Trophoblast cell (in vitro differentiated cells and primary cell): ENCODE measurements around the gene TLR2.

ENCODE experiments used
- DNase-seq, 2 donors: peaks; one replicate each; pipeline ENCODE4 v3.0.0-alpha.2; 2016
- H2AFZ ChIP-seq: 2 replicates; pipeline ENCODE4 v1.6.1; 2013; ENCODE audit warnings: low read length, moderate library complexity, mild to moderate bottlenecking; ENCODE audit not compliant: insufficient read depth, poor library complexity
- H2AK5ac ChIP-seq: 2 replicates; pipeline ENCODE4 v1.6.1; 2013; ENCODE audit warnings: mild to moderate bottlenecking, low read length
- H2BK120ac ChIP-seq: 2 replicates; pipeline ENCODE4 v1.6.1; 2013; ENCODE audit warnings: low read length, mild to moderate bottlenecking, moderate library complexity; ENCODE audit not compliant: insufficient read depth, poor library complexity
- H2BK12ac ChIP-seq: 2 replicates; pipeline ENCODE4 v1.6.1; 2013; ENCODE audit warnings: mild to moderate bottlenecking, low read length, moderate library complexity
- H2BK5ac ChIP-seq: 2 replicates; pipeline ENCODE4 v1.6.1; 2013; ENCODE audit warnings: low read length, low read depth, moderate library complexity, mild to moderate bottlenecking; ENCODE audit not compliant: poor library complexity
- H3K14ac ChIP-seq: 2 replicates; pipeline ENCODE4 v1.6.1; 2013; ENCODE audit warnings: mild to moderate bottlenecking, low read length
- H3K18ac ChIP-seq: 2 replicates; pipeline ENCODE4 v1.6.1; 2013; ENCODE audit warnings: mild to moderate bottlenecking, low read length
- H3K23ac ChIP-seq: 2 replicates; pipeline ENCODE4 v1.6.1; 2013; ENCODE audit warnings: low read length
- H3K27ac ChIP-seq: 2 replicates; pipeline ENCODE4 v1.5.1; 2013; ENCODE audit warnings: low read depth, mild to moderate bottlenecking, inconsistent platforms, low read length, moderate library complexity
- H3K27me3 ChIP-seq: 2 replicates; pipeline ENCODE4 v1.6.1; 2013; ENCODE audit warnings: inconsistent platforms, mild to moderate bottlenecking, low read length, moderate library complexity; ENCODE audit not compliant: insufficient read depth
- H3K36me3 ChIP-seq, 2 experiments: 1 replicate in 1 of 2; 2 replicates in 1 of 2; pipeline ENCODE4 v1.6.1; 2013; ENCODE audit warnings: low read length in 2 of 2, mild to moderate bottlenecking in 2 of 2, moderate library complexity in 1 of 2; ENCODE audit not compliant: insufficient read depth in 2 of 2, control insufficient read depth in 1 of 2
- H3K4ac ChIP-seq: 2 replicates; pipeline ENCODE4 v1.6.1; 2013; ENCODE audit warnings: low read depth, mild to moderate bottlenecking, low read length, moderate library complexity
- H3K4me1 ChIP-seq, 2 experiments: 1 replicate in 1 of 2; 2 replicates in 1 of 2; pipeline ENCODE4 v1.6.1; 2013; ENCODE audit warnings: low read length in 2 of 2, mild to moderate bottlenecking in 2 of 2, moderate library complexity in 1 of 2; ENCODE audit not compliant: insufficient read depth in 2 of 2, control insufficient read depth in 1 of 2
- H3K4me2 ChIP-seq: 2 replicates; pipeline ENCODE4 v1.6.1; 2013; ENCODE audit warnings: inconsistent platforms, mild to moderate bottlenecking, low read length, moderate library complexity
- H3K4me3 ChIP-seq: 2 replicates; pipeline ENCODE4 v1.5.1; 2013; ENCODE audit warnings: mild to moderate bottlenecking, low read depth, low read length, inconsistent platforms
- H3K79me1 ChIP-seq: one replicate; pipeline ENCODE4 v1.6.1; 2013; ENCODE audit warnings: low read length
- H3K79me2 ChIP-seq: 2 replicates; pipeline ENCODE4 v1.6.1; 2013; ENCODE audit warnings: low read length, mild to moderate bottlenecking; ENCODE audit not compliant: control insufficient read depth, insufficient read depth, poor library complexity
- H3K9ac ChIP-seq: 2 replicates; pipeline ENCODE4 v1.6.1; 2013; ENCODE audit warnings: mild to moderate bottlenecking, low read length
- H3K9me3 ChIP-seq: 2 replicates; pipeline ENCODE4 v1.6.1; 2013; ENCODE audit warnings: low read depth, mild to moderate bottlenecking, control low read depth, inconsistent platforms, low read length; ENCODE audit not compliant: insufficient read depth
- H4K12ac ChIP-seq: 2 replicates; pipeline ENCODE4 v1.6.1; 2013; ENCODE audit warnings: low read depth, mild to moderate bottlenecking, low read length, moderate library complexity
- H4K8ac ChIP-seq: 2 replicates; pipeline ENCODE4 v1.6.1; 2013; ENCODE audit warnings: low read depth, mild to moderate bottlenecking, low read length, moderate library complexity
- H4K91ac ChIP-seq: one replicate; pipeline ENCODE4 v1.6.1; 2013; ENCODE audit warnings: low read depth, mild to moderate bottlenecking, low read length, moderate library complexity
- WGBS: extraction: QIAGEN DNeasy Blood & Tissue Kit; methylation state at CpG from one replicate; pipeline ENCODE4 v1.1.7; 2013; ENCODE audit warnings: missing lambda C conversion rate; ENCODE audit not compliant: insufficient read length, insufficient coverage; ENCODE audit errors: extremely low coverage; 5-methylcytosine and 5-hydroxymethylcytosine counted together

The TLR2 gene

GRCh38 chr4:153706519-153706918 lies 22.4 kb downstream of the TLR2 start:
- H3K9ac ChIP-seq = no peak overlapping the region

GRCh38 chr4:153710681-153711080 lies 26.6 kb downstream of the TLR2 start:
- Histone ChIP-seq H3K4me3 (no peak overlapping the region), H2AFZ (no peak overlapping the region), H3K9me3 (no peaks in the 10 kb centered on the region), H4K91ac (no peak overlapping the region), H3K9ac (no peak overlapping the region), H2BK5ac (no peak overlapping the region), H3K18ac (no peak overlapping the region), H2BK120ac (no peak overlapping the region), H3K4me1 (no peaks in the 10 kb centered on the region), H3K36me3 (no peaks in the 10 kb centered on the region), H4K8ac (no peak overlapping the region), H3K27ac (no peak overlapping the region), H3K14ac (no peak overlapping the region), H3K4me2 (no peak overlapping the region), H3K23ac (no peak overlapping the region), H3K79me1 (no peaks in the 10 kb centered on the region), H4K12ac (no peak overlapping the region), H3K4ac (no peak overlapping the region), H3K79me2 (no peaks in the 10 kb centered on the region), H2BK12ac (no peak overlapping the region), H2AK5ac (no peak overlapping the region), H3K27me3 (no peaks in the 10 kb centered on the region)
- no peak for DNase-seq
- WGBS = no CpG with 5 or more reads among the region's 1 CpG

More at GRCh38 chr4:153706519-153706918, 22.4 kb downstream of the TLR2 start:
- no peak overlapping the region for H4K12ac ChIP-seq
- no peak overlapping the region for H3K4me3 ChIP-seq
- no peak overlapping the region for H4K91ac ChIP-seq
- H3K79me1 ChIP-seq = no peaks in the 10 kb centered on the region
- no peaks in the 10 kb centered on the region for H3K36me3 ChIP-seq
- no peaks in the 10 kb centered on the region for H3K27me3 ChIP-seq
- H3K4me1 ChIP-seq = no peaks in the 10 kb centered on the region
- no peak overlapping the region for H3K4me2 ChIP-seq
- H2AFZ ChIP-seq = no peak overlapping the region
- H2AK5ac ChIP-seq = no peak overlapping the region
- H3K4ac ChIP-seq = no peak overlapping the region
- H2BK5ac ChIP-seq = no peak overlapping the region
- H4K8ac ChIP-seq = no peak overlapping the region
- no peak overlapping the region for H3K18ac ChIP-seq
- H2BK12ac ChIP-seq = no peak overlapping the region
- no peak overlapping the region for H2BK120ac ChIP-seq
- DNase-seq = no peak
- no peaks in the 10 kb centered on the region for H3K79me2 ChIP-seq
- no peak overlapping the region for H3K23ac ChIP-seq
- H3K14ac ChIP-seq = no peak overlapping the region
- H3K27ac ChIP-seq = no peak overlapping the region
- H3K9me3 ChIP-seq = no peaks in the 10 kb centered on the region

GRCh38 chr4:153713866-153714646 lies 30.0 kb downstream of the TLR2 start:
- no peak overlapping the region for H3K4me2 ChIP-seq
- H2AFZ ChIP-seq = no peak overlapping the region
- H2BK12ac ChIP-seq = no peak overlapping the region
- no peak overlapping the region for H3K4ac ChIP-seq
- no peak overlapping the region for H3K23ac ChIP-seq
- WGBS = no CpG with 5 or more reads among the region's 2 CpGs
- H3K4me1 ChIP-seq = no peaks in the 10 kb centered on the region
- H3K27me3 ChIP-seq = no peaks in the 10 kb centered on the region
- H3K27ac ChIP-seq = no peak overlapping the region
- no peak overlapping the region for H2AK5ac ChIP-seq
- no peaks in the 10 kb centered on the region for H3K79me1 ChIP-seq
- H3K18ac ChIP-seq = no peak overlapping the region
- no peak overlapping the region for H4K8ac ChIP-seq
- H3K9ac ChIP-seq = no peak overlapping the region
- H4K91ac ChIP-seq = no peak overlapping the region
- no peak overlapping the region for H4K12ac ChIP-seq
- no peak overlapping the region for H3K14ac ChIP-seq
- H3K4me3 ChIP-seq = no peak overlapping the region
- DNase-seq = no peak
- no peaks in the 10 kb centered on the region for H3K9me3 ChIP-seq
- no peak overlapping the region for H2BK5ac ChIP-seq
- no peaks in the 10 kb centered on the region for H3K36me3 ChIP-seq
- H3K79me2 ChIP-seq = no peaks in the 10 kb centered on the region
- H2BK120ac ChIP-seq = no peak overlapping the region

- no peaks in the 10 kb centered on the region for H3K9me3 ChIP-seq
- no peak overlapping the region for H2AFZ ChIP-seq
- no peak overlapping the region for H3K4me2 ChIP-seq
- H3K4me3 ChIP-seq = no peak overlapping the region
- no peak overlapping the region for H4K8ac ChIP-seq
- no peak overlapping the region for H4K91ac ChIP-seq
- H2AK5ac ChIP-seq = no peak overlapping the region
- H3K27me3 ChIP-seq = no peaks in the 10 kb centered on the region
- no peak overlapping the region for H2BK120ac ChIP-seq
- H2BK5ac ChIP-seq = no peak overlapping the region
- H3K79me1 ChIP-seq = no peaks in the 10 kb centered on the region
- no peak overlapping the region for H3K27ac ChIP-seq
- H3K9ac ChIP-seq = no peak overlapping the region
- DNase-seq = no peak
- no peaks in the 10 kb centered on the region for H3K4me1 ChIP-seq
- WGBS = no CpG with 5 or more reads among the region's 1 CpG
- H3K23ac ChIP-seq = no peak overlapping the region
- H3K14ac ChIP-seq = no peak overlapping the region
- H3K4ac ChIP-seq = no peak overlapping the region
- no peaks in the 10 kb centered on the region for H3K79me2 ChIP-seq
- H3K36me3 ChIP-seq = no peaks in the 10 kb centered on the region
- H3K18ac ChIP-seq = no peak overlapping the region
- H2BK12ac ChIP-seq = no peak overlapping the region
- H4K12ac ChIP-seq = no peak overlapping the region
These were observed 38.0 kb downstream of the TLR2 start for GRCh38 chr4:153722036-153722435.
